HFF-Myc (cell line): ENCODE measurements around the gene NR3C2.

Experiments
- DNase-seq: peaks from one replicate; pipeline ENCODE4 v3.0.0-alpha.2; 2011; ENCODE audit warnings: low read depth; ENCODE audit errors: extremely low read depth
- H3K4me3 ChIP-seq: replicated peaks from 2 replicates; pipeline ENCODE4 v1.5.1; 2011; ENCODE audit warnings: low read depth, mild to moderate bottlenecking, control low read depth, low read length
- CTCF ChIP-seq: IDR thresholded peaks from 2 replicates; pipeline ENCODE4 v1.5.1; 2012; ENCODE audit warnings: mild to moderate bottlenecking, low read depth, low read length, control low read depth; ENCODE audit errors: missing control alignments

The NR3C2 gene

GRCh38 chr4:148436512-148436911 lies 5.7 kb downstream of the NR3C2 start:
- H3K4me3 ChIP-seq: no peak overlapping the region
- TF ChIP-seq CTCF: no peak
- DNase-seq: no peak

- H3K4me3 ChIP-seq: no peak overlapping the region
- no peak for DNase-seq
- no peak for TF ChIP-seq CTCF
These were observed 6.4 kb downstream of the NR3C2 start for GRCh38 chr4:148435654-148436406.

- DNase-seq: no peak
- no peak for TF ChIP-seq CTCF
- no peak overlapping the region for H3K4me3 ChIP-seq
These were observed 8.0 kb downstream of the NR3C2 start for GRCh38 chr4:148434075-148434773.

GRCh38 chr4:148431401-148431800 lies 10.8 kb downstream of the NR3C2 start:
- no peak overlapping the region for H3K4me3 ChIP-seq
- no peak for DNase-seq
- TF ChIP-seq CTCF: no peak

- no peak for TF ChIP-seq CTCF
- DNase-seq: no peak
These were observed 11.4 kb downstream of the NR3C2 start for GRCh38 chr4:148430854-148431253.

GRCh38 chr4:148429206-148429605 lies 13.0 kb downstream of the NR3C2 start:
- no peak for DNase-seq
- TF ChIP-seq CTCF: no peak
- H3K4me3 ChIP-seq: no peak overlapping the region

More at GRCh38 chr4:148430854-148431253, 11.4 kb downstream of the NR3C2 start:
- H3K4me3 ChIP-seq: no peak overlapping the region
